ENCODE results near the gene PDLIM5.
"Not testable (repeated sequence)": the region's sequence is repeated elsewhere in the genome, so short reads cannot be mapped to it uniquely, and the experiment has no call there.

PDLIM5 gene

DNA sequence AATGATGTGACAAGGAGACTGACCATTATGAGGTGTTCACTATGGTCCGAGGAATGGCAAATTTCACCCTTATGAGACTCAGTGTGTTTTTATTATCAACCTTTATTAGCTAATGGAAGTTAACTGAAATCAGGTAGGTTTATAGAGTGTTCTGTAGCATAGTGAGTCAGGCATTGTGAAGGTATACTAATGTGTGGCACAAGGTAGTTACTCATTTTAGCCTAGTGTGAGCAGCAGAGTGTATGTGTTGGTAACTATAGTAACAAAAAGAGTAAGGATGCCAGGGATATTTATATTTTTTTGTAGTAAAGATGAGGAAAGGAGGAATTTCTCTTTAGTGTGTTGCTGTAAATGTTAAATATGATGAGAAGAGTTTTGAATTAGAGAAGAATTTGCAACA lies 12.0 kb downstream of the PDLIM5 start:
- Histone ChIP-seq H3K4me3 (ENCODE audit: low read length) (no peak overlapping the region), H3K4me1 (ENCODE audit: control insufficient read depth, insufficient read depth, low read length) (peaks cover 28% of the 10 kb centered on the region), H3K9me3 (ENCODE audit: control insufficient read depth, low read length) (no peaks in the 10 kb centered on the region), H3K9ac (ENCODE audit: low read length) (no peak overlapping the region), H3K36me3 (ENCODE audit: control insufficient read depth, insufficient read depth, low read length, severe bottlenecking) (no peaks in the 10 kb centered on the region), H3K27me3 (replicated peaks; ENCODE audit: control insufficient read depth, insufficient read depth, low read length) (no peaks in the 10 kb centered on the region)
- peak; percentile 24 for DNase-seq (ENCODE audit: low read depth)

DNA sequence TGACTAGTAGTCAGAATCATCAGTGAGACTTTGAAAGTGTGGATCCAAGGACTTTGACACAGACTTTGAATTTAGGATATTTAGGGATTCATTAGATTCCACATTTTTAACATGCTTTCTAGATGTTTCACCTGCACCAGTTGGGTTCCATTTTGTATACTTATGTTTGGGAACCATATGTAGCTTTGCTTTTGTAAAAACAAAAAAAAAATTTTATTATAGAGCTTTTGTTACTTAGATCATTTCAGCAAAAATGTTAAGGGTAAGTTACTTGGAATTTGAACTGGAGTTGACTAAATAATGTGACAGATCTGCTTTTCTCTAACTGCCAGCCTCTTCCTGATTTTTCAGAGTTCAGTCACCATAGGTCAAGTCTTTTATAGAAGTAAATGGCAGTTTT lies 14.6 kb downstream of the PDLIM5 start:
- H3K36me3 ChIP-seq (ENCODE audit: control insufficient read depth, insufficient read depth, low read length, severe bottlenecking), result no peaks in the 10 kb centered on the region
- H3K4me3 ChIP-seq (ENCODE audit: low read length), result no peak overlapping the region
- H3K27me3 ChIP-seq (replicated peaks; ENCODE audit: control insufficient read depth, insufficient read depth, low read length), result no peaks in the 10 kb centered on the region
- H3K4me1 ChIP-seq (ENCODE audit: control insufficient read depth, insufficient read depth, low read length), result peaks cover 21% of the 10 kb centered on the region
- H3K9me3 ChIP-seq (ENCODE audit: control insufficient read depth, low read length), result no peaks in the 10 kb centered on the region
- no peak overlapping the region for H3K9ac ChIP-seq (ENCODE audit: low read length)
- DNase-seq (ENCODE audit: low read depth), result no peak

DNA sequence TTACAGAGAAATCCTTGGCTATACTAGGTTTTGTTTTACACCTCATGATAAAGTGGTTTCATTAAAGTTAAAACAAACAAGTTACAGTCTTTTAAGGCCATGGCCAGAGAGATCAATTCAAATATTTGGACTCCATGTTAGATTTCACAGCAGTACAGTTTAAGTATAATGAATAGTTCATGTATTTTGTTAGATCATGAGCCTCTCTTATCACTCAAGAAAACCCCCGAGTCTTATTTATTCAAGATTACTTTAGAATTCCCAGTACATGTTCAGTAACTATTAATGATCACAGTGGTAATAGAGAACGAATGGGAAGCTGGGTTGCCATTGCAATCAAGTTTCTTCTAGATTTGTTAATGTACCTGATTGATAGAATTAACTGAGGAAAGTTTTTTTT lies 15.2 kb downstream of the PDLIM5 start:
- no peak overlapping the region for H3K9ac ChIP-seq (ENCODE audit: low read length)
- no peak for DNase-seq (ENCODE audit: low read depth)
- no peak overlapping the region for H3K4me3 ChIP-seq (ENCODE audit: low read length)
- no peaks in the 10 kb centered on the region for H3K9me3 ChIP-seq (ENCODE audit: control insufficient read depth, low read length)
- H3K27me3 ChIP-seq (replicated peaks; ENCODE audit: control insufficient read depth, insufficient read depth, low read length), result no peaks in the 10 kb centered on the region
- no peaks in the 10 kb centered on the region for H3K36me3 ChIP-seq (ENCODE audit: control insufficient read depth, insufficient read depth, low read length, severe bottlenecking)
- H3K4me1 ChIP-seq (ENCODE audit: control insufficient read depth, insufficient read depth, low read length), result peaks cover 22% of the 10 kb centered on the region

GRCh38 chr4:94468093-94468769 lies 16.5 kb downstream of the PDLIM5 start:
- no peak overlapping the region for H3K4me3 ChIP-seq (ENCODE audit: low read length)
- no peak for DNase-seq (ENCODE audit: low read depth)
- no peak overlapping the region for H3K9ac ChIP-seq (ENCODE audit: low read length)
- no peaks in the 10 kb centered on the region for H3K27me3 ChIP-seq (replicated peaks; ENCODE audit: control insufficient read depth, insufficient read depth, low read length)
- H3K4me1 ChIP-seq (ENCODE audit: control insufficient read depth, insufficient read depth, low read length), result peaks cover 30% of the 10 kb centered on the region
- H3K36me3 ChIP-seq (ENCODE audit: control insufficient read depth, insufficient read depth, low read length, severe bottlenecking), result no peaks in the 10 kb centered on the region
- no peaks in the 10 kb centered on the region for H3K9me3 ChIP-seq (ENCODE audit: control insufficient read depth, low read length)

DNA sequence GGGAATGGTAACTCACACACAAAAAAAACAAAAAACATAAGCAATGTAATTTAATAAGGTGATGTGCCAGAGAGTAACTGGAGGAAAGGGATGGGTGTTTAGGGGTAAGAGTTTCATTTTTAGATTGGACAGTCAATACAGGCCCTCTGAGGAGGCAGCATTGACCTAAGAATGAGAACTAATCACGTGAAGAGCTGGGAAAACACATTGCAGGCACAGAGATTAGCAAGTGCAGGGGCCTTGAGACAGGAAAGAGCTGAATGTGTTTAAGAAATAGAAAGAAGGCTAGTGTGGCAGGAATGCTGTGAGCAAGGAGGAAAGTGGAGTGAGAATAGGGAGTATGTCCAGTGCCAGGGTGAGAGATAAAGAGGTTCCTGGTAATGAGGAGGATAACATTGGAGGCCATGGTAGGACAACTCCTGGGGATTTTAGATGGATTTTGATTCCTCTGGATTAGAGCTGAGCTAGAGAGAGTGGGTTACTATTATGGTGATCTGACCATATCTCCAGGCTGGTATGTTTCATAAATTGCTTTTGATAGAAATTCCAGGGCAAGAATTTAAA lies 17.6 kb downstream of the PDLIM5 start:
- H3K9ac ChIP-seq (ENCODE audit: low read length), result no peak overlapping the region
- no peaks in the 10 kb centered on the region for H3K36me3 ChIP-seq (ENCODE audit: control insufficient read depth, insufficient read depth, low read length, severe bottlenecking)
- H3K4me1 ChIP-seq (ENCODE audit: control insufficient read depth, insufficient read depth, low read length), result peaks cover 30% of the 10 kb centered on the region
- no peak for DNase-seq (ENCODE audit: low read depth)
- H3K9me3 ChIP-seq (ENCODE audit: control insufficient read depth, low read length), result no peaks in the 10 kb centered on the region
- H3K27me3 ChIP-seq (replicated peaks; ENCODE audit: control insufficient read depth, insufficient read depth, low read length), result no peaks in the 10 kb centered on the region
- H3K4me3 ChIP-seq (ENCODE audit: low read length), result no peak overlapping the region

DNA sequence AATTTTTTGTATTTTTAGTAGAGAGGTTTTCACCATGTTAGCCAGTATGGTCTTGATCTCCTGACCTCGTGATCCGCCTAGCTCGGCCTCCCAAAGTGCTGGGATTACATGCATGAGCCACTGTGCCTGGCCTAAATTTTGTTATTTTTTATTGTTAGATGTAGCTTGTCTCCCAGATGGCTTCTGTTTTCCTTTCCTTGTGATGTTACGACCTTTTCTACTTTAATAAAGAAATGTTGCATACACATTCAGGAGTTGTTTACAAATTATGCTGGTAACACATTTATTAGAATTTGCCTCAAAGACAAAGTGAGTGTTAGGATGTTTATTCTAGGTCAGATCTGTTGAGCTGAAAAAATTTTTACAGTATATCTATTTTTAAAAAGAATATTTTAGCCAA lies 18.4 kb downstream of the PDLIM5 start:
- no peak for DNase-seq (ENCODE audit: low read depth)
- Histone ChIP-seq H3K9me3 (ENCODE audit: control insufficient read depth, low read length) (no peaks in the 10 kb centered on the region), H3K27me3 (replicated peaks; ENCODE audit: control insufficient read depth, insufficient read depth, low read length) (no peaks in the 10 kb centered on the region), H3K9ac (ENCODE audit: low read length) (no peak overlapping the region), H3K36me3 (ENCODE audit: control insufficient read depth, insufficient read depth, low read length, severe bottlenecking) (no peaks in the 10 kb centered on the region), H3K4me1 (ENCODE audit: control insufficient read depth, insufficient read depth, low read length) (peaks cover 30% of the 10 kb centered on the region), H3K4me3 (ENCODE audit: low read length) (no peak overlapping the region)

GRCh38 chr4:94470782-94471181 lies 19.0 kb downstream of the PDLIM5 start:
- H3K4me3 ChIP-seq (ENCODE audit: low read length); H3K27me3 ChIP-seq (replicated peaks; ENCODE audit: control insufficient read depth, insufficient read depth, low read length); H3K36me3 ChIP-seq (ENCODE audit: control insufficient read depth, insufficient read depth, low read length, severe bottlenecking); H3K9ac ChIP-seq (ENCODE audit: low read length); H3K9me3 ChIP-seq (ENCODE audit: control insufficient read depth, low read length); DNase-seq (ENCODE audit: low read depth): not testable (repeated sequence)
- peaks cover 35% of the 10 kb centered on the region for H3K4me1 ChIP-seq (ENCODE audit: control insufficient read depth, insufficient read depth, low read length)

- peaks cover 30% of the 10 kb centered on the region for H3K4me1 ChIP-seq (ENCODE audit: control insufficient read depth, insufficient read depth, low read length)
- no peak overlapping the region for H3K9ac ChIP-seq (ENCODE audit: low read length)
- no peaks in the 10 kb centered on the region for H3K27me3 ChIP-seq (replicated peaks; ENCODE audit: control insufficient read depth, insufficient read depth, low read length)
- H3K36me3 ChIP-seq (ENCODE audit: control insufficient read depth, insufficient read depth, low read length, severe bottlenecking), result no peaks in the 10 kb centered on the region
- H3K9me3 ChIP-seq (ENCODE audit: control insufficient read depth, low read length), result no peaks in the 10 kb centered on the region
- peak; percentile 87 for DNase-seq (ENCODE audit: low read depth)
- H3K4me3 ChIP-seq (ENCODE audit: low read length), result no peak overlapping the region
Observed at GRCh38 chr4:94472056-94472826, 20.5 kb downstream of the PDLIM5 start.

- Histone ChIP-seq H3K4me3 (ENCODE audit: low read length) (no peak overlapping the region), H3K9ac (ENCODE audit: low read length) (no peak overlapping the region), H3K9me3 (ENCODE audit: control insufficient read depth, low read length) (no peaks in the 10 kb centered on the region), H3K27me3 (replicated peaks; ENCODE audit: control insufficient read depth, insufficient read depth, low read length) (no peaks in the 10 kb centered on the region), H3K4me1 (ENCODE audit: control insufficient read depth, insufficient read depth, low read length) (peaks cover 29% of the 10 kb centered on the region), H3K36me3 (ENCODE audit: control insufficient read depth, insufficient read depth, low read length, severe bottlenecking) (no peaks in the 10 kb centered on the region)
- DNase-seq (ENCODE audit: low read depth), result no peak
Observed at GRCh38 chr4:94475050-94475449, 23.3 kb downstream of the PDLIM5 start.

DNA sequence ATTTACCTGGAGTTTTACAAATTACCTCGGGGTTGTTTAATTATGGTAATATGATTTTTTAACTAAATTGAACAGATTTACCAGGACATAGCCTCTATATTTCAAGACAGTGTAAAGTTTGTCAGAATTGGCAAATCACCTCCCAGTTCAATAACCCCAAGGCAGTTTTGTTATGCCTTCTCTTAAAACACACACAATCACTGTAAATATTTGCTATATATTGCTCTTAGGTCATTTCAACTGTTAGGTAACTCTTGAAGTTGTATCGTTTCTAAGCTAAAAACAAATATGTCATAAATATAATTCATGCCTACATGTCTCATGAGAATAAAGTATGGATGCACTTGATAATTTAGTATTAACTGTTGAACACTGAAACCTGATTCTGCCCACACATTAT lies 24.1 kb downstream of the PDLIM5 start:
- H3K4me1 ChIP-seq (ENCODE audit: control insufficient read depth, insufficient read depth, low read length), result peaks cover 36% of the 10 kb centered on the region
- no peak overlapping the region for H3K4me3 ChIP-seq (ENCODE audit: low read length)
- H3K27me3 ChIP-seq (replicated peaks; ENCODE audit: control insufficient read depth, insufficient read depth, low read length), result no peaks in the 10 kb centered on the region
- no peak overlapping the region for H3K9ac ChIP-seq (ENCODE audit: low read length)
- no peaks in the 10 kb centered on the region for H3K36me3 ChIP-seq (ENCODE audit: control insufficient read depth, insufficient read depth, low read length, severe bottlenecking)
- no peaks in the 10 kb centered on the region for H3K9me3 ChIP-seq (ENCODE audit: control insufficient read depth, low read length)
- no peak for DNase-seq (ENCODE audit: low read depth)

GRCh38 chr4:94477227-94477626 lies 25.5 kb downstream of the PDLIM5 start:
- DNase-seq (ENCODE audit: low read depth), result no peak
- H3K9me3 ChIP-seq (ENCODE audit: control insufficient read depth, low read length), result no peaks in the 10 kb centered on the region
- H3K4me1 ChIP-seq (ENCODE audit: control insufficient read depth, insufficient read depth, low read length), result peaks cover 33% of the 10 kb centered on the region
- H3K36me3 ChIP-seq (ENCODE audit: control insufficient read depth, insufficient read depth, low read length, severe bottlenecking), result no peaks in the 10 kb centered on the region
- no peaks in the 10 kb centered on the region for H3K27me3 ChIP-seq (replicated peaks; ENCODE audit: control insufficient read depth, insufficient read depth, low read length)
- H3K4me3 ChIP-seq (ENCODE audit: low read length), result no peak overlapping the region
- H3K9ac ChIP-seq (ENCODE audit: low read length), result no peak overlapping the region
